ENCODE measurements around the gene SHC1. TPM values are rescaled to one million over a fixed set of nuclear protein-coding genes. Genes with fewer than 3 reads are reported as not detected.
A peak's percentile ranks its signal among the peaks of the same experiment; 100 is the strongest.

The SHC1 gene
- total and polyA plus RNA-seq, 2 donors (not counting 1 experiment from before 2014, with no cell fraction given) = 50.1 to 61.4 TPM

DNA sequence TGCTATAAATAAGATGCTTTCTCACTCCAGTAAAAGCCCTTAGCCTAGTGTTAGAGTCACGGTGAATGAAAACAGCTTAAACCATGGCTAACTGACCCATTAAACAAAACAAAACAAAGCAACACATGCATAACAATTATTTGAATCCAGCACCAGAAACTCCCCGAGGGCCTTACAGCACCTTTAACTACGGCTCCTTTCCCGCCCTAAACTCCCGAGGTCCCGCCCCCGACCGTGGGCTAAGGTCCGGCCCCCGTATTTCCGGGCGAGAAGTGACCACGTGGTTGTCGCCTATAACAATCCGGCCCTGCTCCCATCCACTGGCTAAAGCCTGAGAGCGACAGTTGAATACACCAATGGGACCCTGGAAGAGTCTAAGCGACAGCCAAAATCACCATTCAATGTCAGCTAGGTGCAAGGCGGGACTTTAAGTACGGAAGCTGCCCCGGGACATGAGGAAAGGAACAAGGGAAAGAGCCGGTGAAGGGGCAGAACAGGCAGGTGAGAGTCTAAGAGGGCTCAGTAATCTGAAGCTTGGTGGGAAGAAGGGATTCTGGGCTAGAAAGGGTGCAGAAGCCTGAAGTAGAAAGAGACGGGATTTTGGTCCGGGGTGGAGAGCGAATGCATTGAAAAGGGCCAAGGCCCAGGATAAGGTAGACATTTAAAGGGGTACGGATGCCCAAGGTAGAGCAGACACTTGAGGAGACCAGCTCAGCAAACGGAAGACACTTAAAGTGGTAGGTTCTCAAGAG lies 12.5 kb upstream of the SHC1 start, which contains the start of gene FLAD1:
TSS of gene FLAD1 (plus strand) at position 448 of the 752 bp plus-strand sequence. CDS start 351 bp downstream, outside the sequence.
- intact Hi-C loops (cut with micrococcal nuclease) = loop anchor here (1.0 to 2.0 kb wide), 6 partner anchors 8 to 68 kb away; partner anchors contain the start of genes ADAM15, PYGO2 and ZBTB7B
- H3K4me1 Mint-ChIP-seq = peaks cover 11% of the 10 kb centered on the region

More for the DNA sequence above, 12.5 kb upstream of the SHC1 start, which contains the start of gene FLAD1:
- Histone ChIP-seq H3K36me3 (replicated peaks in 1 of 2; ENCODE audit: control extremely low read depth in 1 of 2, control insufficient read depth in 1 of 2, extremely low read depth in 1 of 2, insufficient read depth in 2 of 2, low read length in 1 of 2) (peaks cover 5 to 16% of the 10 kb centered on the region in 2 experiments), H3K27me3 (replicated peaks in 1 of 4; ENCODE audit: control extremely low read depth in 1 of 4, control insufficient read depth in 3 of 4, insufficient read depth in 4 of 4, low read length in 3 of 4) (no peaks in the 10 kb centered on the region), H3K9ac (ENCODE audit: low read length) (peak within 1 kb of the TSS; percentile 87), H3K79me2 (ENCODE audit: control insufficient read depth, insufficient read depth, low read length) (peaks cover 64% of the 10 kb centered on the region), H3K4me2 (replicated peaks; ENCODE audit: low read depth, low read length, poor library complexity, severe bottlenecking) (peak within 1 kb of the TSS; percentile 87), H4K20me1 (ENCODE audit: control insufficient read depth, insufficient read depth, low read length, poor library complexity, severe bottlenecking) (peaks cover 17% of the 10 kb centered on the region), H2AFZ (ENCODE audit: insufficient read depth, low read depth, low read length, poor library complexity, severe bottlenecking) (peak within 1 kb of the TSS; percentile 91), H3K4me3 (ENCODE audit: control extremely low read depth in 1 of 5, extremely low read depth in 1 of 5, insufficient read depth in 1 of 5, low read depth in 2 of 5, low read length in 4 of 5) (peak within 1 kb of the TSS; percentile 58 to 93 (median 85)), H3K4me1 (ENCODE audit: control insufficient read depth in 2 of 2, insufficient read depth in 2 of 2, low read length in 2 of 2) (peaks cover 13 to 19% of the 10 kb centered on the region in 2 donors), H3K27ac (ENCODE audit: low read length in 2 of 2) (peak within 1 kb of the TSS; percentile 30 to 84), H3K9me3 (ENCODE audit: control extremely low read depth in 1 of 3, control insufficient read depth in 2 of 3, insufficient read depth in 1 of 3, low read length in 2 of 3) (no peaks in the 10 kb centered on the region)
- H3K27me3 Mint-ChIP-seq = no peaks in the 10 kb centered on the region
- CTCF ChIA-PET = interaction anchor here (0.8 to 9.8 kb wide), 11 partner anchors 9 to 190 kb away, joined by 3 to 72 read pairs (median 8); partner anchors contain the start of genes CKS1B, KRTCAP2, PBXIP1 and PYGO2
- H3K4me3 Mint-ChIP-seq = no peak within 1 kb of the TSS
- H3K27ac Mint-ChIP-seq = peak within 1 kb of the TSS; percentile 50
- ATAC-seq (ENCODE audit: low read depth) (peak; percentile 99), DNase-seq (peak; percentile 98)
- 0% methylated on average over 26 of the region's 26 CpGs for WGBS (ENCODE audit: insufficient coverage)
- no peak for TF ChIP-seq EZH2 (IDR thresholded peaks at IDR 0.05; ENCODE audit: borderline replicate concordance, insufficient read depth, low read depth, low read length, poor library complexity, severe bottlenecking)
- TF ChIP-seq, protein P1, sequence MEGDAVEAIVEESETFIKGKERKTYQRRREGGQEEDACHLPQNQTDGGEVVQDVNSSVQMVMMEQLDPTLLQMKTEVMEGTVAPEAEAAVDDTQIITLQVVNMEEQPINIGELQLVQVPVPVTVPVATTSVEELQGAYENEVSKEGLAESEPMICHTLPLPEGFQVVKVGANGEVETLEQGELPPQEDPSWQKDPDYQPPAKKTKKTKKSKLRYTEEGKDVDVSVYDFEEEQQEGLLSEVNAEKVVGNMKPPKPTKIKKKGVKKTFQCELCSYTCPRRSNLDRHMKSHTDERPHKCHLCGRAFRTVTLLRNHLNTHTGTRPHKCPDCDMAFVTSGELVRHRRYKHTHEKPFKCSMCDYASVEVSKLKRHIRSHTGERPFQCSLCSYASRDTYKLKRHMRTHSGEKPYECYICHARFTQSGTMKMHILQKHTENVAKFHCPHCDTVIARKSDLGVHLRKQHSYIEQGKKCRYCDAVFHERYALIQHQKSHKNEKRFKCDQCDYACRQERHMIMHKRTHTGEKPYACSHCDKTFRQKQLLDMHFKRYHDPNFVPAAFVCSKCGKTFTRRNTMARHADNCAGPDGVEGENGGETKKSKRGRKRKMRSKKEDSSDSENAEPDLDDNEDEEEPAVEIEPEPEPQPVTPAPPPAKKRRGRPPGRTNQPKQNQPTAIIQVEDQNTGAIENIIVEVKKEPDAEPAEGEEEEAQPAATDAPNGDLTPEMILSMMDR (IDR thresholded peaks at IDR 0.05) = no peak
- POLR2A ChIA-PET = interaction anchor here (0.5 to 1.7 kb wide), 7 partner anchors 9 to 375 kb away, joined by 3 to 14 read pairs (median 5); partner anchors contain the start of gene PMVK
- no peaks in the 10 kb centered on the region for H3K9me3 Mint-ChIP-seq (ENCODE audit: insufficient read depth)

Data from B cell (primary cell).